A673 (cell line): Measurements from ENCODE around the gene GRM3. TPM values are rescaled to one million over a fixed set of nuclear protein-coding genes. Genes with fewer than 3 reads are reported as not detected.

ENCODE experiments used
- BruUV-seq: library from RNA; stranded (reverse); fragments of 400-500 nt; replicated peaks from 2 replicates; lab custom pipeline; 2021; lab: Mats Ljungman, UMichigan
- CTCF ChIA-PET: fragments of 300-600 bp; sonication (Branson Sonifier 250); formaldehyde crosslinking; loops from one replicate; lab custom pipeline; 2022; ENCODE audit warnings: antibody characterized with exemption; lab: Charles Lee
- POLR2A ChIA-PET: fragments of 300-600 bp; sonication (Branson Sonifier 250); formaldehyde crosslinking; loops from one replicate; lab custom pipeline; 2022; ENCODE audit warnings: antibody characterized with exemption; ENCODE audit not compliant: low non-redundant PET; lab: Charles Lee
- DNase-seq: peaks from one replicate; pipeline ENCODE4 v3.0.0-alpha.2; 2015; ENCODE audit warnings: low spot score
- H3K27ac ChIP-seq: fragments of 200-600 bp; sonication (generic); 2 replicates; pipeline ENCODE4 v1.5.1; 2016; ENCODE audit warnings: mixed run types, low read depth, mild to moderate bottlenecking, mixed read lengths, antibody characterized with exemption, low read length; ENCODE audit not compliant: poor library complexity, severe bottlenecking
- H3K27me3 ChIP-seq: fragments of 200-600 bp; sonication (generic); replicated peaks from 2 replicates; pipeline ENCODE4 v1.6.1; 2017; ENCODE audit warnings: mixed run types, low read depth, mild to moderate bottlenecking, mixed read lengths, antibody characterized with exemption, low read length; ENCODE audit not compliant: insufficient read depth, poor library complexity
- H3K36me3 ChIP-seq: fragments of 200-600 bp; sonication (generic); 2 replicates; pipeline ENCODE4 v1.6.1; 2016; ENCODE audit warnings: mixed run types, mild to moderate bottlenecking, mixed read lengths, antibody characterized with exemption, low read length; ENCODE audit not compliant: insufficient read depth, poor library complexity, severe bottlenecking
- H3K4me1 ChIP-seq: fragments of 200-600 bp; sonication (generic); 2 replicates; pipeline ENCODE4 v1.6.1; 2017; ENCODE audit warnings: mixed run types, mild to moderate bottlenecking, mixed read lengths, antibody characterized with exemption, low read length; ENCODE audit not compliant: insufficient read depth, poor library complexity, severe bottlenecking
- H3K4me3 ChIP-seq: fragments of 200-600 bp; sonication (generic); 2 replicates; pipeline ENCODE4 v1.5.1; 2016; ENCODE audit warnings: low read depth, mixed run types, mild to moderate bottlenecking, mixed read lengths, low read length; ENCODE audit not compliant: poor library complexity, severe bottlenecking
- H3K9me3 ChIP-seq: fragments of 200-600 bp; sonication (generic); 2 replicates; pipeline ENCODE4 v1.6.1; 2016; ENCODE audit warnings: mixed run types, low read depth, mild to moderate bottlenecking, mixed read lengths, antibody characterized with exemption, low read length; ENCODE audit not compliant: poor library complexity, severe bottlenecking
- EZH2 ChIP-seq: fragments of 200-600 bp; sonication (generic); IDR thresholded peaks from 2 replicates; pipeline ENCODE4 v1.6.1; 2017; ENCODE audit warnings: borderline replicate concordance, low read depth, mild to moderate bottlenecking, mixed read lengths, antibody characterized with exemption, low read length; ENCODE audit not compliant: poor library complexity, severe bottlenecking
- intact Hi-C: fragments of 100-400 bp; cut with micrococcal nuclease; formaldehyde crosslinking; loops from one replicate; pipeline ENCODE4 v1.10.0; 2022; ENCODE audit not compliant: unreplicated experiment
- total RNA-seq: library from RNA; stranded (reverse); gene quantifications from 2 replicates; pipeline ENCODE4 v1.2.3, GENCODE V29; 2021
- TF ChIP-seq, protein P1 (sequence below): fragments of 300-800, 200-600 bp; sonication (generic); conservative IDR thresholded peaks from 2 replicates; pipeline ENCODE4 v1.5.1; 2017; ENCODE audit warnings: low read depth, mild to moderate bottlenecking, antibody characterized with exemption, low read length, moderate library complexity, mixed read lengths

Gene GRM3
- total RNA-seq, 1 experiment from 2014 or later = not detected

DNA sequence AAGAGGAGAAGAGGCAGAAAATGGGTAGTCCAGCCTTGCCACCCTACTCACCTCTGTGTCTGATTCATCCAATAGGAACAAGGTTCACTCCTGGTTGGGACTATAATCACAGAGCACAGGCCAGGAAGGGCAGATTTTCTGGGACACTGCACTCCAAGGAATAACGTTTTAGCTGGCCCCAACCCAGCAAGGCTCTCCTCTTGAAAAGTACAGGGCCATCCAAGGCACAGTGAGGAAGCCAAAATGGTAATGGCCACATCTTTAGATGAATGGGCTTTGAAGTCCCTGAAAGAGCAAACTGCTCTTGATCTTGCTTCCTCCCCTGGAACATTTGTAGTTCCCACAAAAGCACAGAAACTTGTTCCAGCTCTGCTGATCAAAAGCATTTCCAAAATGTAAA, 149.4 kb downstream of the GRM3 start:
- no peaks in the 10 kb centered on the region for H3K9me3 ChIP-seq
- H3K4me3 ChIP-seq = no peak overlapping the region
- POLR2A ChIA-PET = no interaction called here
- no peaks in the 10 kb centered on the region for H3K36me3 ChIP-seq
- intact Hi-C loops = no loop called here
- H3K4me1 ChIP-seq = no peaks in the 10 kb centered on the region
- no peaks in the 10 kb centered on the region for H3K27me3 ChIP-seq
- no peak for DNase-seq
- BruUV-seq = no TSS peak
- no peak overlapping the region for H3K27ac ChIP-seq
- no peak for TF ChIP-seq EZH2
- TF ChIP-seq, protein P1, sequence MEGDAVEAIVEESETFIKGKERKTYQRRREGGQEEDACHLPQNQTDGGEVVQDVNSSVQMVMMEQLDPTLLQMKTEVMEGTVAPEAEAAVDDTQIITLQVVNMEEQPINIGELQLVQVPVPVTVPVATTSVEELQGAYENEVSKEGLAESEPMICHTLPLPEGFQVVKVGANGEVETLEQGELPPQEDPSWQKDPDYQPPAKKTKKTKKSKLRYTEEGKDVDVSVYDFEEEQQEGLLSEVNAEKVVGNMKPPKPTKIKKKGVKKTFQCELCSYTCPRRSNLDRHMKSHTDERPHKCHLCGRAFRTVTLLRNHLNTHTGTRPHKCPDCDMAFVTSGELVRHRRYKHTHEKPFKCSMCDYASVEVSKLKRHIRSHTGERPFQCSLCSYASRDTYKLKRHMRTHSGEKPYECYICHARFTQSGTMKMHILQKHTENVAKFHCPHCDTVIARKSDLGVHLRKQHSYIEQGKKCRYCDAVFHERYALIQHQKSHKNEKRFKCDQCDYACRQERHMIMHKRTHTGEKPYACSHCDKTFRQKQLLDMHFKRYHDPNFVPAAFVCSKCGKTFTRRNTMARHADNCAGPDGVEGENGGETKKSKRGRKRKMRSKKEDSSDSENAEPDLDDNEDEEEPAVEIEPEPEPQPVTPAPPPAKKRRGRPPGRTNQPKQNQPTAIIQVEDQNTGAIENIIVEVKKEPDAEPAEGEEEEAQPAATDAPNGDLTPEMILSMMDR = no peak
- CTCF ChIA-PET = no interaction called here

DNA sequence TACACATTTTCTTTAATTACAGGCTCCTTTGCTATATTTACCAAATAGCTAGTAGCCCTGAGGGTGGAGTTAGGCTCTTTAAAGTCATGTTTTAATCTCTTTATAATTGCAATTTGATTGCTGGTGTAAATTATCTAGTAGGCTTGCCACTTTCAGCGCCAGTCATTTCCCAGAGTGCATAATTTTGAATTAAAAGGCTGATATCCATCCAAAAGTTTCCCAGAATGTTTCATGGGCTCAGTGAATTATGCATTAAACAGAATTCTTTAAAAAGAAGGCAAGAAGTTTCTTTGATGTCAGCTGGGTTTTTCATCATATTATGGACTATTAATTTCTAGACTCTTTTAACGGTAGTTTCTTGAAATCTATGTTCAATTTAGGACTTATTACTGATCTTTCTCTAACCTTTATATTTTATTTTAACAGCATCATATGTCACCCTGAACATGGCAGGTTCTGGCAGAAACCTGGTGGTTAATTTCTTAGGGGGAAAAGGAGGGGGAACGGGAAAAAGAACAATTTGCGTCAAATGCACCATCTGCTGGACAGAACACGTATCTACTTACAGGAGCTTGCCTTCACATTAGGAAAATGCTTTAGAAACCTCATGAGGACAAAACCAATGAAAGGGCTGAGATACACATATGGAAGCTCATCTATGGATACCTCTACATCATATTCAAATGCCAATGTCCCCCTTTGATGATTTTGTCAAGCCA, 171.1 kb downstream of the GRM3 start:
- DNase-seq = peak; percentile 33
- POLR2A ChIA-PET = no interaction called here
- Histone ChIP-seq H3K9me3 (no peaks in the 10 kb centered on the region), H3K4me1 (no peaks in the 10 kb centered on the region), H3K27ac (no peak overlapping the region), H3K4me3 (no peak overlapping the region), H3K27me3 (peaks cover 6% of the 10 kb centered on the region), H3K36me3 (no peaks in the 10 kb centered on the region)
- TF ChIP-seq EZH2 = no peak
- TF ChIP-seq, protein P1 = peak; percentile 61
- intact Hi-C loops = loop anchor here (2.0 to 5.0 kb wide), 3 partner anchors 53 to 924 kb away; no protein-coding TSS in a partner anchor
- BruUV-seq = no TSS peak
- CTCF ChIA-PET = interaction anchor here (1.4 kb wide), 1 partner anchor 925 kb away, joined by 5 read pairs; no protein-coding TSS in a partner anchor

DNA sequence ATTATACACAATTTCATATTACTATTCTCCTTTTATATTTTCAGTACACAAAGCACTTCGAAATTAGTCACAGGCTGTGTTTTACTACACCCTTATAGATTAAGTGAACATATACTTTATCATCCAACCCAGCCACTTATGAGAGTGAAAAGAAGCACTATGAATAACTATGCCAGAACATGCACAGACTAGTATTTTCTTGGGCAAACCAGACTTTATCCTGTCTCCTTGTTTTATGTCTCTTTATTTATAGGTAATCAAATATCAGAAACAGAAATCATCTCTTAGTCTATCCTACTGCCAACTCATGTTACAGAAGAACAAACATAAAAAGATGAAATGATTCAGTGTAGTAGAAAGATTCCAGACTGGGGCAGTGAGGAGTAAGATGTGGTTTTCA, 171.8 kb downstream of the GRM3 start:
- BruUV-seq = no TSS peak
- ChIA-PET POLR2A (no interaction called here), CTCF (interaction anchor here (1.4 kb wide), 1 partner anchor 925 kb away, joined by 5 read pairs; no protein-coding TSS in a partner anchor)
- H3K4me3 ChIP-seq = no peak overlapping the region
- no peaks in the 10 kb centered on the region for H3K9me3 ChIP-seq
- peaks cover 6% of the 10 kb centered on the region for H3K27me3 ChIP-seq
- intact Hi-C loops = loop anchor here (2.0 to 5.0 kb wide), 2 partner anchors 218 to 925 kb away; no protein-coding TSS in a partner anchor
- TF ChIP-seq, protein P1 = no peak
- no peak for TF ChIP-seq EZH2
- H3K36me3 ChIP-seq = no peaks in the 10 kb centered on the region
- no peak overlapping the region for H3K27ac ChIP-seq
- no peaks in the 10 kb centered on the region for H3K4me1 ChIP-seq
- DNase-seq = no peak
